NCI-H146 treated with DMSO at 0.1 percent for 48 hours (cell line): Measurements from ENCODE around the gene BAAT.

Experiments used
- DNase-seq: peaks from one replicate; lab custom pipeline; 2025; ENCODE audit not compliant: unreplicated experiment; lab: John Stamatoyannopoulos, UW

The BAAT gene

DNA sequence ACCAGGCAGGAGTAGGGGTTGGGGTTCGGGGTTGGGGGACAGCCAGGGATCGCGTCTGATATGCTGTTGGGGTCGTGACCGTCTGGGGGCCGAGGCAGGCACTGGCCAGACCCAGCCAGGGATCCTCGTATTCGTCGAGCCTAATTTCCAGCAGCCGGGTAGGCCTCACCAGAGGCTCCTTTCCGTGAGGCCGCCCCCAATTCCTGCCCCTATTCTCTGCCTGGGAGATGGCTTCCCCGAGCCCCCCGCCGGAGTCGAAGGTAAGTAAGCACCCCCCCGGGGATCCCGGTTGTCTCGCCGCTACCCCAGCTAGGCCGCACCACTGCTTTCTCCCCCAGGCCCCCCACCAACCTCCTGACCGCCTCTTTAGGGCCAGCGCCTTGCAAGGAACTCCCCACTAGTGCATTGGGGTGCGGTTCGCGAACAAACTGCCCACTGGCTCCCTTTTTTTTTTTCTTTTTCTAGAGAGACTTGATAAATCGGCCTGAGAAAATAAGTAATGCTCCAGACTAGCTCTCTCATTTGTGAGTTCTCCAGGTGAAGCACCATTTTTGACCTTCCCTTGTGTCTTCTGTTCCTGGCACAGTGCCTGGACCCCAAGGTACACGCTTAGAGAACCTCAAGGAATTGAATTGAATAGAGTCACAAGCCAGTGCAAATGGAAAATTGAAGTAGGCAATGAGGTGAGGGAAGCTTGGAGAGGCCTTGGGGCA lies 14.3 kb upstream of the BAAT start:
- DNase-seq: peak; percentile 14

GRCh38 chr9:101398068-101398929 lies 13.5 kb upstream of the BAAT start, which contains the start of the genes MRPL50 and ZNF189:
MRPL50 (minus strand) TSS chr9:101398618; CDS start chr9:101398592, 26 bp downstream.
ZNF189 (plus strand) TSS chr9:101398851; CDS start chr9:101399157, 306 bp downstream.
- peak; percentile 94 for DNase-seq

DNA sequence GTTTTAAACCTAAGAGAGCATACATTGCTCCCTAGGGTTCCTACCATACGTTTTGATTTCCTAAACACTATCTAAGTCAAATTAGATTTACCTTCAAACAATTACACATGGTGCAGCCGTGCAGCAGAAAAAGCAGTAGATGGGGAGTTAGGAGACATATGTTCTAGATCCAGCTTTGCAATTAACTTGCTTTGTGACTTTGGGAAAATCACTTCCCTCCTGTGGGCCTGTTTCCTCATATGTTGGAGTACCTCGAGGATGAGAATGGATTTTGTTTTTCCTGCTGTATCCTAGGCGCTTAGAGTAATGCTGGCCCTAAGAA lies 12.9 kb upstream of the BAAT start:
- peak; percentile 2 for DNase-seq

DNA sequence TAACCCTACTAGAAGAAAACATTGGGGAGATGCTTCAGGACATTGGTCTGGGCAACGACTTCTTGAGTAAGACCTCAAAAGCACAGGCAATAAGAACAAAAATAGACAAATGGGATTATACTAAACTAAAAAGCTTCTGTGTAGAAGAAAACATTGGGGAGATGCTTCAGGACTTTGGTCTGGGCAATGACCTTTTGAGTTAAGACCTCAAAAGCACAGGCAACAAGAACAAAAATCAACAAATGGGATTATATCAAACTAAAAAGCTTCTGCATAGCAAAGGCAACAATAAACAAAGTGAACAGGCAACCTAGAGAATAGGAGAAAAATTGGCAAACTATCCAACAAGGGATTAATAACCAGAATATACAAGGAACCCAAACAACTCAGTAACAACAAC lies 9.9 kb upstream of the BAAT start:
- no peak for DNase-seq

GRCh38 chr9:101393135-101393534 lies 8.3 kb upstream of the BAAT start:
- DNase-seq: no peak

- DNase-seq: peak; percentile 4
These were observed 3.7 kb upstream of the BAAT start for GRCh38 chr9:101388507-101388993.

DNA sequence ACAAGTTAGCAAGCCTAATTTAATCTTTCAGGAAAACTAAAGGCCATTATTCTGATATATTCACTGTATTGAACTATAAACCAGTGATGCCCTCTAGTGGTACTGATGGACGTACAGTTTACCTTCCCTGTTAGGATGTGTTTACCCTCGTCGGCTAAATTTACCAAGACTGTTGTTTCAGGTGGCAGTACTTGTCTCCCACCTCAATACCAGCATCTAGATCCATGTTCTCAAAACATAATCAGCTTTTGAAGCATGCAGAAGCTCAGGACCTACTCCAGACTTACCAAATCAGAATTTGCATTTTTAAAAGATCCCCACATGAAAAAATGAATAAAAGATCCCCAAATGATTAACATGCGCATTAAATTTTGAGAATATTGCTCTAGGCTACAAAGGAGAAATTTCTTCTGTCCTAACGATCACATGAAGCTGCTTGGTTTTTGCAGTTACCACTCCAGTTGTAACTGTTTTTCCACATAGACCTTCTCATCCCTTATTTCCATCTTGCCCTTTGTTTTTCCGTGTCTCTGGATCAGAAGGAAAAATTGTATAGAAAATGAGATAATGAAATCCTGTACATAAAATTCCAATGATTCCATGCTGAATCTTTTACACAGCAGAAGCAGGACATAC lies 3.2 kb upstream of the BAAT start:
- peak; percentile 44 for DNase-seq

DNA sequence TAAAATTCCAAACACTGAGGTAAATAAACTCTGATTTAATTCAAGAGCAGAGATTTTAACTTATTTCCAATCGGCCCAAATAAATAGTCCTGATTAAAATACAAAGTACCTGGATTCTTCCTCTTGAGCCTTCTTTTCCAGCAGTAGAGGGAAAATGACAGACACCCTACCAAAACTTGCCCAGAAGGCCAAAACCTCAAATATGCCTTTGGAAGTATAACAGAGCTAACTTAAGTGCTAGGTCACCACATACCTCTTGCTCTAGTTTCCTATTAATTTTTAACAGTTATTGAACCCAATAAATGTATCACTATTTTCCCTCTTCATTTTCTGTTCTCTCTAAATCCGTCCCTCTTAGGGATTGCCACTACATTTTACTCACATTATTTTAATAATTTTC lies 1.4 kb downstream of the BAAT start:
- DNase-seq: no peak

GRCh38 chr9:101381833-101382342 lies 2.9 kb downstream of the BAAT start:
- DNase-seq: no peak

GRCh38 chr9:101381118-101381517 lies 3.7 kb downstream of the BAAT start:
- no peak for DNase-seq

- no peak for DNase-seq
These were observed 4.5 kb downstream of the BAAT start for GRCh38 chr9:101380295-101380694.

- DNase-seq: no peak
These were observed 8.5 kb downstream of the BAAT start for GRCh38 chr9:101376111-101376848.

DNA sequence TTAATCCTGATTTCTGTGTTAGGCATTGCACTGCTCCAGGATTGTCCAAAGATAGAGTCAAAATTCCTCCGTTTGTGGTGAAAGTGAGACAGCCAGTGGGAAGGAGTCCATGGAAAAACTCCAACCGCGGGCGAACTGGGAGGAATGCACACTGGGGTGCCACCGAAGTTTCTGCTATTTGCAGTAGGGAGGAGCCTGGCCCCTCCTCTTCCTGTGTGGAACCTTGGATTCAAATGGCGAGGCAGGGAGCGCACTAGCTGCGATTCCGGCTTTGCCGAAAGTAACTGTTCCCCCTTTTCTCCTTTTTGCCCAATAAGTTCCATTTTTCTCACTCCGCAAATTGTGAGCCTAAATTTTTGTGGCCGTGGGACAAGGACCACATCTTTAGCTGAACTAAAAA lies 9.3 kb downstream of the BAAT start:
- no peak for DNase-seq

GRCh38 chr9:101372327-101373118 lies 12.3 kb downstream of the BAAT start:
- DNase-seq: no peak

DNA sequence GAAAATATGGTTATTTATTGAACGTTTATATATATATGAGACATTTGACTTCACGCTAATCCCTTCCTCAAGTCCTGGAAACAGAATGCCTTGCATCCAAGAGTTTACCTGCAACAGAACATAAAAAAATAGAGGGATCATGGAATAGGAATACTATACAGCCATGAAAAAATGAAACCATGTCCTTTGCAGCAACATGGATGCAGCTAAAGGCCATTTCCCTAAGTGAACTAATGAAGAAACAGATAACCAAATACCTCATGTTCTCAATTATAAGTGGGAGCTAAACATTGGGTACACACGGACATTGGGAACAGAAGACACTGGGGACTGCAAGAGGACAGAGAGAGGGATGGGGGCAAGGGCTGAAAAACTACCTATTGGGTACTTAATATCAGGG lies 13.0 kb downstream of the BAAT start:
- DNase-seq: no peak

DNA sequence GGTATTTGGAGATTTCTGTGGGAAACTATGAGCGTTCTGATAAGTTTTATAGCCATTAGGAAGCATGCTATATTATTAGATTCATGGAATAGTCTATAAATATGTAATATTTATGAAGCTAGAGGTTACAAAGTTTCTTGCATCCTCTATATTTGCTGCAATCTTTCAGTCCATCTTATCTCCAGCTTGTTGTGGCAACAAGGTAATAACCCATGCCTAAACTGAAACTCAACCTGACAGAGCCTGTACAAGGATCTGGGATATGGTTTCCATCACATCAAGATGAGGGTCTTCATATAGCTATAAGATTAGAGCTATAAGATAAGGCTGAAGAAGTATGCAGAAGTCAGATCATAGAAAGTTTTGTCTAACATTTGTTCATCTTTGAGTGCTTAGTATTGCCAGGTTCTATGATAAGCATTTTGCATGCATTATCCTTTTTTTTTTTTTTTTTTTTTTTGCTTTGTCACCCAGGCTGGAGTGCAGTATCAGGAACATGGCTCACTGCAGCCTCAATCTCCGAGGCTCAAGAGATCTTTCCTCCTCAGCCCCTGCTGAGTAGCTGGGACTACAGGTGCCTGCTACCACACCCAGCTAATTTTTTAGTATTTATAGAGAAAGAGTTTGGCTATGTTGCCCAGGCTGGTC lies 14.8 kb downstream of the BAAT start:
- no peak for DNase-seq

DNA sequence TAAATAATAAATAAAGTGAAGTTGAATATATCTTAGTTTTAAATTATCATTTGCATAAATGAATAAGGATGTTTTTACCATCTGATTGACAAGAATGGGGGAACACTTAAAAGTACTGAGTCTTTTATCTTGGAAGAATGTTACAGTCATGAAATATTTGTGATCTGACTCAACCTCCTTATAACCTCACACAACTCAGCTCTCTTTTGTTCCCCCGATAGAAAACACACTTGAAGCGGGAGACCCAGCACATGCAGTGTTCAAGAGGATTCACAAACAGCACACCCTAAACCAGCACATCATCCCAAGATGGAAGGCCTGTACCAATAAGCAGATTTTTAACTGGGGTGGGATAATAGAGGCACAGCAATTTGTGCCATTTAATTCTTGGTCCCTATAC lies 15.5 kb downstream of the BAAT start:
- DNase-seq: no peak

GRCh38 chr9:101367323-101367722 lies 17.5 kb downstream of the BAAT start:
- DNase-seq: no peak

DNA sequence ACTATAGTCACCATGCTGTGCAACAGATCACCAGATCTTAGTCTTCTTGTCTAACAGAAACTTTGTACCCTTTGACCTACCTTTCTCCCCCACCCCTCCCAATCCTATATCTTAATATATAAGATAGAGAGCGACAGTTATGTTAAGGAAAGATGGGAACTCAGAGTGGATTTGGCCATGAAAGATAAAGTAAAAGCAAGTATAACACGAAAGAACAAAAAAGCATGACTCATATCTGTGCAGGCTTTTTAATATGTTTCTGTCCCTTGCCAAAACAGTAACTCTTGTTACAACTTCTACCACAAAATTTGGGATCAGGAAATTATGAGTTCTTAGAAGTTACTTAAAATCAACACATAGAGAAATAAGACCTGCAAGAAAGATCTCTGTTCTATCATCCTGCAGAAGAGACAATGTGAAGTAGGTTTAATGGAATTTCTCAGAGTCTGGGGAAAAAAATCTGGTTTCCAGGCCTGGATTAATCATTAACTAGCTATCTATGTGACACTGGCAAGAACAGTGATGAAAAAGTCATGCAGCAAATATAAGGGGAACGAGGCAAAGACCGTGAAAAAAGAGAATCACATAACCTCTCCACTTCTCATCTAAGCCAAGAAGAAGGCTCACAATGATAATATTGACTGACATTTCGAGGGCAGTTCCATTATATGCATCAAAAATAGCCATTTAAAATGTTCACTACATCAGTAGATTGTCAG lies 18.6 kb downstream of the BAAT start:
- no peak for DNase-seq
